HG03159 (cell line): ENCODE measurements around the gene PTCD2.
A peak's percentile ranks its signal among the peaks of the same experiment; 100 is the strongest.
"Not testable (repeated sequence)": the region's sequence is repeated elsewhere in the genome, so short reads cannot be mapped to it uniquely, and the experiment has no call there.

Source experiments
- ATAC-seq: cut with Tn5 transposase; IDR thresholded peaks from one replicate; pipeline ENCODE4 v1.9.1; 2021; ENCODE audit warnings: mild to moderate bottlenecking, moderate library complexity; ENCODE audit not compliant: unreplicated experiment

PTCD2 gene

GRCh38 chr5:72296256-72296655 lies 23.9 kb upstream of the PTCD2 start:
- ATAC-seq: no peak

- not testable (repeated sequence) for ATAC-seq
Measured at GRCh38 chr5:72298136-72298535, 22.0 kb upstream of the PTCD2 start.

GRCh38 chr5:72298711-72299110 lies 21.5 kb upstream of the PTCD2 start:
- ATAC-seq: no peak

- ATAC-seq: no peak
Measured at GRCh38 chr5:72300590-72301339, 19.4 kb upstream of the PTCD2 start.

- peak; percentile 65 for ATAC-seq
Measured at GRCh38 chr5:72301557-72301956, 18.6 kb upstream of the PTCD2 start.

GRCh38 chr5:72302171-72302570 lies 18.0 kb upstream of the PTCD2 start:
- ATAC-seq: no peak

GRCh38 chr5:72305194-72306142 lies 14.7 kb upstream of the PTCD2 start:
- no peak for ATAC-seq

GRCh38 chr5:72307573-72307967 lies 12.6 kb upstream of the PTCD2 start:
- no peak for ATAC-seq

- ATAC-seq: peak; percentile 93
Measured at GRCh38 chr5:72307968-72308852, 12.0 kb upstream of the PTCD2 start.

- no peak for ATAC-seq
Measured at GRCh38 chr5:72308853-72309191, 11.4 kb upstream of the PTCD2 start.

- no peak for ATAC-seq
Measured at GRCh38 chr5:72313141-72313540, 7.0 kb upstream of the PTCD2 start.

GRCh38 chr5:72314571-72315172 lies 5.5 kb upstream of the PTCD2 start:
- ATAC-seq: no peak

- peak; percentile 3 for ATAC-seq
Measured at GRCh38 chr5:72319435-72319975, 668 bp upstream of the PTCD2 start.

- no peak for ATAC-seq
Measured at GRCh38 chr5:72324189-72324825, 4.1 kb downstream of the PTCD2 start.

- ATAC-seq: no peak
Measured at GRCh38 chr5:72325566-72326305, 5.6 kb downstream of the PTCD2 start.

- ATAC-seq: no peak
Measured at GRCh38 chr5:72326306-72326649, 6.1 kb downstream of the PTCD2 start.

GRCh38 chr5:72328172-72328571 lies 8.0 kb downstream of the PTCD2 start:
- ATAC-seq: no peak

- ATAC-seq: no peak
Measured at GRCh38 chr5:72330712-72331111, 10.5 kb downstream of the PTCD2 start.

GRCh38 chr5:72337159-72337558 lies 17.0 kb downstream of the PTCD2 start:
- ATAC-seq: no peak
